ENCODE measurements around the gene EPS8.

- TF ChIP-seq SIN3A (IDR thresholded peaks at IDR 0.05; ENCODE audit: borderline replicate concordance, insufficient read depth, low read depth, low read length) (no peak), CTCF (IDR thresholded peaks at IDR 0.05) (no peak), TCF7L2 (IDR thresholded peaks at IDR 0.05; ENCODE audit: low read depth, low read length) (no peak), POLR2AphosphoS5 (IDR thresholded peaks at IDR 0.05; ENCODE audit: low read depth, low read length) (no peak)
These were observed 662 bp downstream of the EPS8 start for GRCh38 chr12:15788233-15789219.
